Measurements from ENCODE around the gene NFX1. TPM values are rescaled to one million over a fixed set of nuclear protein-coding genes. Genes with fewer than 3 reads are reported as not detected.

NFX1 gene
- total RNA-seq, 4 donors from 2014 or later: 44.7 to 65.3 (median 49.8) TPM

DNA sequence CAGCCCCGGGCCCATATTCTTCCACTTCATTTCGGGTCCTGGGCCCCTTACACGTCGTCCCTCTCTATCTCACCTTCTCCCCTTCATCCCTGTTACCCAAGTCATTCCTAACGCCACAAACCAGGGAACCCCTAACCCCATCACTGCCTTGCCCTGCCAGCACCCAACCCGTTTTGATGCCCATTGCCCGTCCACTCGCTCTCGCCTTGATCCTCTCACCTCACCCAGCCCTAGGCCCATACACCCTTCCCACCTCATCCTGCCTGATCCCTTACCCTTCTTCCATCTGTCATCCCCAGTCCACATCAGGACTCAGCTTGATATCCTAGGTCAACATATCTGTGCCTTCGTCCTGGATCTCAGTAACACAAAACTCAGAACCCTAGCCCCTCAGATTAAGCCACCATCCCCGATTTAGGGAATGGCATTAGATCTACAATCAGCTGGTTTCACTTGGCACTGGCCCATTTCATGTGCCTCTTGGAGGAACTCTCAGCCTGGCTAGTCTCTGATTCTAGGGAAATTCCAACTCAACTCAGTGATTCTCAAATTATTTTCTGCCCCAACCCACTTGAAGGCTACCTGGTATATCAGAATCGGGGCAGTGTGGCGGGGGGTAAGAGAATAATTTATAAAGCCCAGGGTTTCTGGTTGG lies 25.0 kb upstream of the NFX1 start:
- H3K36me3 ChIP-seq: peaks cover 20 to 29% of the 10 kb centered on the region in 2 donors

DNA sequence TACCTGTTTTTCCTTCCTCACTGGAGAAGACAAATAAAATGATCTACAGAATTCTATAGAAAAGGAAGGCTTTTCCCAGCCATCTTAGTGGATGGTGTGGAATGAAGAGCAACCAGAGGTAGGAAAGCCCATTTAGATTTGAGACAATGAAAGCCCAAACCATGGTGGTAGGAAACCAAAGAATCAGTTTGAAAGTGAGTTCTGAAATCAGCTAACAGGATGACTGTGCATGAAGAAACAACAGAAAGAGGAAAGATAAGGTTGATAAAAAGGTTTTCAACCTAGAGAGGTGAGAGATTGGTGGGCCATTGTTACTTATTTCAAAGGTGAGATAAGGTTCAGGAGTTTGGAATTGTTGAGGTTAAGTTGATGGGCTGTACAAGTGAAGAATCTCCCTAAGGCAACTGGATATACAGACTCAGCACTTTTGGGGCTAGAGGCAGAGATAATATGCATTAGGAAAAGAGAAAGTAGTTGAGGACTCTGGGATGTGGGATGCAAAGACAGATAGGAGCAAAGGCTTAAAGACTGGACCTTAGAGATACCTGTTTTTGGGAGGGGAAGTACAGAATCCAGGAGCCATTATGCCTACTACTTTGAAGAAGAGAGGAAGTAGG lies 23.1 kb upstream of the NFX1 start:
- no peak for TF ChIP-seq POLR2A (IDR thresholded peaks at IDR 0.05)
- TF ChIP-seq, protein P1, sequence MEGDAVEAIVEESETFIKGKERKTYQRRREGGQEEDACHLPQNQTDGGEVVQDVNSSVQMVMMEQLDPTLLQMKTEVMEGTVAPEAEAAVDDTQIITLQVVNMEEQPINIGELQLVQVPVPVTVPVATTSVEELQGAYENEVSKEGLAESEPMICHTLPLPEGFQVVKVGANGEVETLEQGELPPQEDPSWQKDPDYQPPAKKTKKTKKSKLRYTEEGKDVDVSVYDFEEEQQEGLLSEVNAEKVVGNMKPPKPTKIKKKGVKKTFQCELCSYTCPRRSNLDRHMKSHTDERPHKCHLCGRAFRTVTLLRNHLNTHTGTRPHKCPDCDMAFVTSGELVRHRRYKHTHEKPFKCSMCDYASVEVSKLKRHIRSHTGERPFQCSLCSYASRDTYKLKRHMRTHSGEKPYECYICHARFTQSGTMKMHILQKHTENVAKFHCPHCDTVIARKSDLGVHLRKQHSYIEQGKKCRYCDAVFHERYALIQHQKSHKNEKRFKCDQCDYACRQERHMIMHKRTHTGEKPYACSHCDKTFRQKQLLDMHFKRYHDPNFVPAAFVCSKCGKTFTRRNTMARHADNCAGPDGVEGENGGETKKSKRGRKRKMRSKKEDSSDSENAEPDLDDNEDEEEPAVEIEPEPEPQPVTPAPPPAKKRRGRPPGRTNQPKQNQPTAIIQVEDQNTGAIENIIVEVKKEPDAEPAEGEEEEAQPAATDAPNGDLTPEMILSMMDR (IDR thresholded peaks at IDR 0.05): no peak
- Histone ChIP-seq H3K27ac (no peak overlapping the region), H3K4me1 (peaks cover 14 to 20% of the 10 kb centered on the region in 2 donors), H3K9me3 (no peaks in the 10 kb centered on the region), H3K36me3 (peaks cover 20 to 29% of the 10 kb centered on the region in 2 donors), H3K27me3 (no peaks in the 10 kb centered on the region), H3K4me3 (replicated peaks in 1 of 3) (no peak overlapping the region)
- no peak for DNase-seq
- intact Hi-C loops (cut with DNase I): no loop called here

More for the DNA sequence above, 25.0 kb upstream of the NFX1 start:
- Histone ChIP-seq H3K27me3 (no peaks in the 10 kb centered on the region), H3K4me3 (replicated peaks in 1 of 3) (peak overlapping the region in 2 of 3 donors; percentile 26 to 53), H3K4me1 (peaks cover 14 to 20% of the 10 kb centered on the region in 2 donors), H3K9me3 (no peaks in the 10 kb centered on the region), H3K27ac (peak overlapping the region; percentile 44 to 89 (median 75))
- peak; percentile 29 to 31 for DNase-seq
- intact Hi-C loops (cut with DNase I): no loop called here
- TF ChIP-seq POLR2A (IDR thresholded peaks at IDR 0.05): no peak
- TF ChIP-seq, protein P1 (IDR thresholded peaks at IDR 0.05): no peak
- 17 to 19% methylated on average over 13 of the region's 13 CpGs for WGBS, 2 donors

DNA sequence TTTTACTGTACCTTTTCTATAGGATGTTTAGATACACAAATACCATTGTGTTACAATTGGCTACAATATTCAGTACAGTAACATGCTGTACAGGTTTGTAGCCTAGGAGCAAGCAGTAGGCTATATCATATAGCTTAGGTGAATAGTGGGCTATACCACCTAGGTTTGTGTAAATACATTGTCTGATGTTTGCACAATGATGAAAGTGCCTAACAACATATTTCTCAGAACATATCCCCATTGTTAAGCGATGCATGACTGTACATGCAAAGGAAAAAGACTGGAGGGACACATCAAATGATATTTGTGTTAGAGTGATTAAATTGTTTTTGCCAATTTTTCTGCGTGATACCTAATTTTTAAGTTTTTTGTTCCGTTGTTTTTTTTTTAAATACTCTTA lies 20.2 kb upstream of the NFX1 start:
- intact Hi-C loops (cut with DNase I): no loop called here
- no peaks in the 10 kb centered on the region for H3K27me3 ChIP-seq
- no peak for DNase-seq
- peaks cover 33 to 44% of the 10 kb centered on the region in 2 donors for H3K36me3 ChIP-seq
- no peaks in the 10 kb centered on the region for H3K9me3 ChIP-seq
- H3K4me1 ChIP-seq: peaks cover 9 to 13% of the 10 kb centered on the region in 2 donors
- WGBS, 2 donors: 95 to 96% methylated on average over 3 of the region's 3 CpGs
- no peak overlapping the region for H3K4me3 ChIP-seq (replicated peaks in 1 of 3)
- TF ChIP-seq POLR2A (IDR thresholded peaks at IDR 0.05): no peak
- TF ChIP-seq, protein P1 (IDR thresholded peaks at IDR 0.05): no peak
- H3K27ac ChIP-seq: no peak overlapping the region

DNA sequence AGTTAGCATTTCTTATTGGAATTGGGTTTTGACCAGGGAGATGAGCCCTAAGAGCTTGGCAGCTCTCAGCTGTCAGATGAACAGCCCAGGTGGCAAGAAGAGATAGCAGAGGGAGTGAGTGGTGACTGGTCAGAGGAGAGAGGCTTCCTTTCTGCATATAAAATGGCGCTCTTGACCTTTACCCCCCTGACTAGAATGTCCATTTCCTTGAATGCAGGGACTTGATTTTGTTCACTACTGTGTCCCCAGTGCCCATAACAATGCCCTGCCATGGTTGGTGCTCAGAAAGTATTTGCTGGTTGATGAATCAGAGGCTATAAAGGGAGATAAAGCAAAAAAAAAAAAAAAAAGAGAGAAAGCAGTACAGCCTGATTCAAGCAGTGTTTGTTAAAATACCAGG lies 18.3 kb upstream of the NFX1 start:
- intact Hi-C loops (cut with DNase I): no loop called here
- no peak for DNase-seq
- TF ChIP-seq, protein P1 (IDR thresholded peaks at IDR 0.05): no peak
- no peak for TF ChIP-seq POLR2A (IDR thresholded peaks at IDR 0.05)
- H3K36me3 ChIP-seq: peaks cover 51 to 61% of the 10 kb centered on the region in 2 donors
- H3K4me1 ChIP-seq: no peaks in the 10 kb centered on the region
- no peaks in the 10 kb centered on the region for H3K27me3 ChIP-seq
- H3K9me3 ChIP-seq: no peaks in the 10 kb centered on the region
- no peak overlapping the region for H3K4me3 ChIP-seq (replicated peaks in 1 of 3)
- WGBS, 2 donors: 100% methylated on average over 1 of the region's 1 CpG
- H3K27ac ChIP-seq: no peak overlapping the region

DNA sequence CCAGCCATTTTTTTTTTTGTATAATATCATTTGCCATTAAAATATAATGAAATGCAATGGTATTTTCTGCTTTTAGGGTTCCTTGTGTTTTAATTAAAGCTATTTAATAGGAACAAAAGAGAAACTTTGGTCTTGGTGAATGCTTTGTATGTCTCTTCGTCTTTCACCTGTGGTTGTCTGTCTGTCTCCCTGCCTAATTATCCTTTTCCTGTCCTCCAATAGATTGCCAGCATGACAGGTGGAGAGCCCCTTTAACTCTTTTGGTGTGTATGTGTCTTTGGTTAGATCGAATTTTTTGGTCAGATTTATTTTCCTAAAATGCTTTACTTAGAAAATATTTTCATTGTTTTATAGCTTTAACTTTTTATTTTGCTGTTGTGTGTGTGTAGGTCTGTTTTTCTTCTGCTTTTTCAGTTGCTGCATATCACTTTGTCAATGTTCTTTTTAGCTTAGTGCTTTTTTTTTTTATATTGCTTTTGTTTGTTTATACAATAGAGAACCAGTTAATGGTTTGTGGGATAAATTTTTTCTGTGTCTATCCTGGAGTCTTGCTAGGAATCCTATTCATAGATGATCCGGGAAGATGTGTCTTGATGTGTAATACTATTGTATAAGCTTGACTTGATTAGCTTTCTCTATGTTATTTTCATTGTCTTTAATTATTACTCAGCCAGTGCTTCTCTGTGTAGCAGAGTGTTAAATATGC lies 16.9 kb upstream of the NFX1 start:
- 85 to 90% methylated on average over 3 of the region's 3 CpGs for WGBS, 2 donors
- H3K9me3 ChIP-seq: no peaks in the 10 kb centered on the region
- H3K4me3 ChIP-seq (replicated peaks in 1 of 3): no peak overlapping the region
- H3K36me3 ChIP-seq: peaks cover 65 to 68% of the 10 kb centered on the region in 2 donors
- DNase-seq: no peak
- no peak for TF ChIP-seq POLR2A (IDR thresholded peaks at IDR 0.05)
- TF ChIP-seq, protein P1 (IDR thresholded peaks at IDR 0.05): no peak
- no peaks in the 10 kb centered on the region for H3K4me1 ChIP-seq
- no peak overlapping the region for H3K27ac ChIP-seq
- intact Hi-C loops (cut with DNase I): no loop called here
- H3K27me3 ChIP-seq: no peaks in the 10 kb centered on the region

Measured in thyroid gland (tissue), 4 donors.